Hepatic stellate cell (primary cell): ENCODE measurements around the gene ABHD17A.
A peak's percentile ranks its signal among the peaks of the same experiment; 100 is the strongest.
"Not testable (repeated sequence)": the region's sequence is repeated elsewhere in the genome, so short reads cannot be mapped to it uniquely, and the experiment has no call there.

Source experiments
- DNase-seq: peaks from one replicate; pipeline ENCODE4 v3.0.0; 2011; ENCODE audit warnings: low spot score

ABHD17A gene

DNA sequence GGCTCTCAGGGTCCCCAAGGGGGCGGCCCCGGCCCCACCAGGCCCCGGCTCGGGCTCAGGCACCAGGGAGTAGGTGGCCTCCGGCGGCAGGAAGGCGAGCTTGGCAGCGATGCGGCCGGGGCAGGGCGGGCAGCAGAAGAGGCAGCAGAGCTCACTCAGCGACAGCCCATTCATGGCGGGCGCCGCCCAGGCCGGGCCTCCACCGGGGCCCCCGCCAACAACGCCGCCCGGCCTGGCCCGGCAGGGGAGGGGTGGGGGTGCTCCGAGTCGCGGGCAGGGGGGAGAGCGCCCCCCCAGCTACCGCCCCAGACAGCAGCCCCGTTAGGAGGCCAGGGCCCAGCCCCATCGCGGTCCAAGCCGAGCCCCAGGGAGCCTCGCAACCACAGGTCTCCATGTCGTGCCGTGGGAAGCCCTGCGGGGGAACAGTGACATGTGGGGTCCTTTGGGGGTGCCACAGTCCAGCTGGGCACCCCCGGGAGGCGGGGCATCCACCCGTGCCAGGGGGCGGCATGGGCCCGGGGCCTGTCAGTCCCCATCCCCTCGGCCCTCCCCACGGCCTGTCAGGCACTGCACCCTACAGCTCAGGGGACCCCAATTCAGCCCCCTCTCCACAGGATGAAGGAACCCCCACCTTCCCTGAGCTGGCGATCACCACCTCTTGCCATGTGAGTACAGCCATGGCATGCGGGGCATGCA is 3.8 kb downstream of the ABHD17A start:
- DNase-seq = not testable (repeated sequence)

GRCh38 chr19:1880611-1881392 is 4.5 kb downstream of the ABHD17A start:
- DNase-seq = no peak

- not testable (repeated sequence) for DNase-seq
Observed at GRCh38 chr19:1879982-1880381, 5.3 kb downstream of the ABHD17A start.

DNA sequence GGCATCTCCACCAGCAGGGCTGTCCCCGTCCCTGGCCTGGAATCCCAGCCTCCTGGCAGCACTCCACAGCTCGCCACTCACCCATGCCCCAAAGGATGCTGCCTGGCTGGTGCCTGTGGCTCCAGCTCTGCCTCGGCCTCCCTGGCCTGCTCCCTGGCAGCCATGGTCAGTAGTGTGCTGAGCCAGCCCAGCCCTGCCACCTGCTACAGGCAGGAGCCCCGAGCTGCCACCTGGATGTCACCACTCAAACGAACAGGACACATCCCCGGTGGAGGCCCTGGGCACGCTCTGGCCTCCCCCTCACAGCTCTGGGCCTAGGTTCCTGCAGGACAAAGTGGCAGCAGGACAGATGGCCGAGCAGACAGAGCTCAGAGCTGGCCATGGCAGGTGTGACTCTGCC is 6.7 kb downstream of the ABHD17A start:
- DNase-seq = not testable (repeated sequence)

DNA sequence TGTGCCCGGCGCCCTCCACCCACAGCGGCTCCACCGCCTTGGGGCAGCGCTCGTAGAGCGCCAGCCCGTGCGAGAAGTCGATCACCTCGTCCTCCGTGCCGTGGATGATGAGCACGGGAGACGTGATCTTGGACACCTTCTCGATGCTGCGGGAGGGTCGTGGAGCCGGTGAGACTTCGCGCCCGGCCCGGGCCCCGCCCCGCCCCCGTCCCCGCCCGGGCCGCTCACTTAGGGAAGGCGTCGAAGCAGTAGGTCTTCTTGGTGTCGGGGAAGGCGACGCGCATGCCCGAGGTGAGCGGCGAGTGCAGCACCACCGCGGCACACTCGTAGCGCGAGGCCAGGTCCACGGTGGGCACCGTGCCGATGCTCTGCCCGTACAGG is 8.0 kb downstream of the ABHD17A start:
- DNase-seq = not testable (repeated sequence)

DNA sequence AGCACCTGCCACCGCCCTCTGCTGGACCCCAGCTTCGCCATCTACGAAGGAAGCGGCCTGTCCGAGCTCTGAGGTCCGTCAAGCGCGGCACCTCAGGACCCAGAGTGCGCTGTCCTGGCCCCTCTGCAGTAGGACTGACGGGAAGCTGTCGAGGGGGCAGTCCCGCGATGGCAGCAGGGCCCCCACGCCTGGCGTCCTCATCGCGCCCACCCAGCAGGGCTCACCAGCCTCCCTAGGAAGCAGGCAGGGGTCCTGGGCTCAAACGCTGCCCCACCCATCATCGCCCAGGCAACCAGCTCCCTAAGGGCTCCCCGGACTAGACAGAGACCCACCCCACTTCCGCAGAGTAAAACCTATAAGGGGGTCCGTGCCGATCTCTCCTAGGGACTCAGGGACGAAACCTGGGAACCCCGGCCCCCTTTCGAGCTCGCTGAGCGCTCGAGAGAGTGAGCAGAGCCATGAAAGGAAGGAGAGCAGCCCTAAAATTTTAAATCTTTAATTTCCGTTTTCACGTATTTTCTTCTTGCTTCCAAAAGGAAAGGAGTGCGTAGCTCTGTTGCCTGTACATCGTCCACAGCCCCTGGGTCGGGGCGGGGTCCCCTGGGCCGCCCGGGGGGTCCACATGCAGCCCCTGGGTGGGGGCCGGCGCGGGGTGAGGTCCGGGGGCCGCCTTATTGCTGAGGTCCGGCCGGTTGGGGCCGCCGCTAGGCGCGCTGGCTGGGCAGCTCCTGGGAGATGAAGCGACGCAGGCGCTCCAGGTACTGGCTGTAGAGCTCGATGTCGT is 8.6 kb downstream of the ABHD17A start:
- DNase-seq = not testable (repeated sequence)

- DNase-seq = peak; percentile 91
Observed at GRCh38 chr19:1875646-1876495, 9.4 kb downstream of the ABHD17A start.

DNA sequence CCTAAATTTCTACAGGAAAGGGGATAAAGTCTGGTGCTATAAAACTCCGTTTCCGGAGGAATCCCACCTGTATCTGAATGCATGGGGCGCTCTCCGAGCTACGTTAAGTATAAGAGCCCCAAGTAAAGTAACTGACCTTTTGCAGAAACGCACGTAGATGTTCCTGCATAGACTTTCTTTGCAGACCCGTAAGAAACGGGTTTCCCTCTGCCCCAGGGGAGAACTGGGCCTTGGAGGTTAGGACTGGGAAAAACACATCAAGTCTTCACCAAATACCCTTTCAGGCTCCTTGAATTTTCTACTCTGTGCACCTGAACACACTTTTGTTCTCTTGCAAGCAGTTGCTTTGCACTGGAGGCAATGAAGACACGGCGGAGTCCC is 10.0 kb downstream of the ABHD17A start:
- not testable (repeated sequence) for DNase-seq

- no peak for DNase-seq
Observed at GRCh38 chr19:1874554-1875185, 10.6 kb downstream of the ABHD17A start.

DNA sequence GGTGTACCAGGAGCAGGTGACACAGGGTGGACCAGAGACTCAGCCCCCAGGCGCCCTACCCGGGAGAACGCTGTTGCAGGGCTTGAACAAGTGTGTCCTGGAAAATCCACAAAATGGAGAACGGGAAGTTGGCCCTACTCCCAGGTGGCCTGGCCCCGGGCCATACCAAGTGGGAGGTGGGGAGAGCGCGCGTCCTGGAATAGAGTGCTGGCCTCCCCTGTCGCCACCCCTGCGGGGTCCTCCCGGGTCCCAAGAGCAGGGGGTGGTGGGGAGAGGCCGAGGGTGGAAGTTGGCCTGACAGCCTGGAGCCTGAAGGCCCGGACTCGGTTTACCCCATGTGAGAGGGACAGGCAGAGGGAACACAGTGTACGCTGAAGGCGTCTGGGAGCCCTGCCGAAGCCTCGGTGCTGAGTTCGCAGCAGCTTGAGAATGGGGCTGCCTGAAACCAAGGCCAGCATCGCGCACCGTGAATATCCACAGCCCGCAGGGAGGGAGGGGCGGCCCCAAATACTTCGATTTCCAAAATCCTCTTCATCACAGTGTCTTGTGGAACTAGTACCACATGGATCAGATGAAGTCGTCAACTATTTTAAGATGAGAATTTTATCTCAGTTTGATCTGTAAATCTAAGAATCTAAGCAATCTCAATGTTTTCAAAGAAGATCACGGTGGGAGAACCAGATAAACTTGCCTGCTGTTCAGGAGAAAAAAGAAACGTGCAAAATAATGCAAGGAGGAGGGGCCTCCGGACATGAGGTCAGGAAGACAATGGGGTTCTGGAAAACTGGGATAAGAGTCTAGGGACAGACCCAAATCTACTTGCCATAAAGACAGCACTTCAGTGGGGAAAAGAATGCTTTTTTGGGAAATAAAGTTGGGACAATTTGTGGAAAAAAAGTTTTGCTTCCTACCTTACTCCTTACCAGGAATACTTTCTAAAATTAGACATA is 11.5 kb downstream of the ABHD17A start:
- DNase-seq = no peak

DNA sequence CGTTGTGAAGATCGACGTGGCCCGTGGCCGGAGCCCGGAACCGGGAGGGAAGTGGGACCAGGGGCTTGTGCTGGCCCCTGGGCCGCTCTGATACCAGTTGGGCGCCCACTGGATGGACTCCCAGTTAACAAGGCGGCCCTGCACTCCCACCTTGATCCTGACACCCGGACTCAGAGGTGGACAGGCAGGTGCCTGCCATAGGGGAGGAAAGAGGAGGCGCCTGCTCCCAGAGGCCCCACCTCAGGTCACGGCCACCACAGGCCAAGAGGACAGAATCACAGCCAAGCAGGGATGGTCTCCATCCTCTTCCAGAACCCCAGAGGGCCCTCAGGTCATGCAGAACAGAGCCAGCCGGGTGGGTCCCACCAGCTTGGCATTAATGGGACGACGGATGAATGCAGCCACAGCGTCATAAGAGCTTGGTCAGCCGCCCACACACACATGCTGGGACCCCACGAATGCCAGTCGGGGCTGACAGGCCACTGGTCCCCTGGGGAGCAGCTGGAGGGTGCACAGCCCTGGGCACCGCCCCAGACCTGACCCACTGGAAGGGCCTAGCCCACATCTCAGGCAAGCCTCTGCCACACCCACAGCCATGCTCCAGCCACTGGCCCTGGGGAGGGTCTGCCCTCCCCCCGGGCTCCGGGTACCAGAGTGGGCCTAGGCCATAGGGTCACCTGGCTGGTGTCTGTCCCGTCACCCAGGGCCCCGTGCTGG is 12.3 kb downstream of the ABHD17A start:
- no peak for DNase-seq

- no peak for DNase-seq
Observed at GRCh38 chr19:1871630-1872029, 13.7 kb downstream of the ABHD17A start.

- DNase-seq = no peak
Observed at GRCh38 chr19:1871140-1871597, 14.1 kb downstream of the ABHD17A start.

DNA sequence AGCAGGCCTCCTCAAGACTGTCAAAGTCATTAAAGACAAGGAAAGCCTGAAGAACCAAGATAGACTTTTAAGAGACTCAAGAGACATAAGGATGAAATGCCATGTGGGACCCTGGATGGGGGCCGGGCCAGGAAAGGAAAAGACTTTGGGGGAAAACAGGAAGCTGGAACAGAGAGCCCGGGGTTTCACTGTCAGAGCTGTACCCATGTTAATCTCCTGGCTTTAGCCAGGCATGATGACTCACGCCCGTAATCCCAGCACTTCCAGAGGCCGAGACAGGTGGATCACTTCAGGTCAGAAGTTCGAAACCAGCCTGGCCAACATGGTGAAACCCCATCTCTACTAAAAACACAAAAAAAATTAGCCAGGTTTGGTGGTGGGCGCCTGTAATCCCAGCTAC is 16.3 kb downstream of the ABHD17A start:
- DNase-seq = no peak

DNA sequence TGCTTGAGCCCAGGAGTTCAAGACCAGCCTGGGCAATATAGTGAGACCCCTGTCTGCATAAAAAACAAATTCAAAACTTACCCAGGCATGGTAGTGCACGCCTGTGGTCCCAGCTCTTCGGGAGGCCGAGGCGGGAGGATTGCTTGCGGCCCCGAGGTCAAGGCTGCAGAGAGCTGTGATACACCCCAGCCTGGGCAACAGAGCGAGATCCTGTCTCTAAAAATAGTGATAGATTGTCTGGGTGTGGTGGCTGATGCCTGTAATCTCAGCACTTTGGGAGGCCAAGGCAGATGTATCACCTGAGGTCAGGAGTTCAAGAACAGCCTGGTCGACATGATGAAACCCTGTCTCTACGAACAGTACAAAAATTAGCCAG is 18.0 kb downstream of the ABHD17A start:
- no peak for DNase-seq

- no peak for DNase-seq
Observed at GRCh38 chr19:1866693-1867348, 18.5 kb downstream of the ABHD17A start.

GRCh38 chr19:1865172-1866010 is 19.9 kb downstream of the ABHD17A start:
- no peak for DNase-seq
